ENCODE data around the gene PDE11A.

Gene PDE11A

GRCh38 chr2:177660742-177661141 lies 411.8 kb downstream of the PDE11A start:
- DNase-seq = no peak

DNA sequence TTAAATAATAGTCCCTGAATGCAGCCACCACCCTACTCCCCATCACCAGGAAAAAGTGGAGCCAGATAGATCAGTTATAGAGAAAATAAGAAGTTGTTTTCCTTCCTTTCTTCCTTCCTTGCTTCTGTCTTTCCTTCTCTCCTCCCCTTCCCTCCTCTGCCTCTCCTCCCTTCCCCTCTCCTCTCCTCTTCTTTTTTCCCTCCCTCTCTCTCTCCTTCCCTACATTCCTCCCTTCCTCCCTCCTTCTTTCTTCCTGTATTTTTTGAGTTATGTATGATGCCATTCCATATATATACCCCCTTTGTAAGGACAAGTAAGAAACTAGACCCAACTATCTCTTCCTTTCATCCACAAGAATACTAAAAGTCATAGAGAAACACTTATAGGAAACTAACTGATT lies 414.3 kb downstream of the PDE11A start:
- no peak for DNase-seq

DNA sequence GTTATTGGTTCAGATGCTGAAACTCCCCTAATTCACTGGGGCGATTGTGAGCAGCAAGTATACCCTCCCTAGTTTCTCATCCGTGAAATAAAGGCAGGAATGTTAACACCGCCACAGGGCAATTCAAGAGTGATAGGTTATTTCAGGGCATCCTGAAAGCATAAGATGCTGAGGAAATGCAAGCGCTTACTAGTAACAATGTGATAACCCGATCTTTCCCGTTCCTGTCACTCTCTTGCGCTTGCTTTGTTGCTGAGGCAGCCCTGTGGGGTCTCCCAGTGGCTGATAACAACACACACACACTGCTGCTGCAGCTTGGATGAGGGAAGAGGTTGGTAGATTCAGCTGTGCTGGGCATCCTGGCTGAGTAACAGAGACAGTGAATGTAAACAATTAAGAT lies 420.7 kb downstream of the PDE11A start:
- no peak for DNase-seq

DNA sequence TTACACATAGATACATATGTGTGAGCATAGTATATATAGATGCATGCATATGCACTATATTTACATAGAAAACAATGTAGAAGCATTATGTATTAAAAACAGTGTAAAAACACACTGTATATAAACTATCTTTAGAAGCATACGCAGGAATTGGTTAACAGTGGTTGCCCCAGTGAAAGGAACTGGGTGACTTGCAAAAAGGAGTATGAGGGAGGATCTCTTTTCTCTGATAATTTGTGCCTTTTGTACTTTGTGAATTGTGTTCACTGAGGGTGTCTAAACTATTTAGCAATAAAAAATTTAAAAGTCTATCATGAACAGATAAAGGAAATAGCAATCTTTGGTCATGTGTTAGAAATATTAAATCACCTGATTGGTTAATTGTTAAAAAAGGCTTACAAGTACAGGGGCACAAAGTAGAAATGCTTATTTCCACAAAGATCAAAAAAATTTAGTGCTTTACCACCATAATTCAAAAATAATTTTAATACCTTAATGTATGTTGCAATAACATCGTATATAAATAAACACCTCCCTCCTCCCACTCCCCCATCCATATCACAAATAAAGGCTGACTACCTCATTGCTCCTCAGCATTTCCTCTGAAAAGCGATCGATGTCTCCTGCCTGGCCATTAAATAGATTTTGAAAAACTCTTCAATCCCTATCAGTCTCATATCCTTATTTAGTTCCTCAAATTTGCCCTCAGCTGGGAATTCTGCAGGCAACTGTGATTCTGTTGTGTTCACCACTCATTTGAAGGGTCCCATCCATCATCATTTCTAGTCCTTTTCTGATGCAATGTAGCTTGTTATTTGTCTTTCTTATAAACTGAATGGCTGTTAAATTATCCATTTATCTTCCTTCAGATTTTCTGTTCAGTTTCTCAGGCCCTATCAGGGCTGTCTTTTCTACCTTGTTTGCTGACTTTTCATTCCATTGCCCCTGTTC lies 422.7 kb downstream of the PDE11A start:
- no peak for DNase-seq

GRCh38 chr2:177646791-177647190 lies 425.8 kb downstream of the PDE11A start:
- DNase-seq = no peak

- DNase-seq = no peak
Observed at GRCh38 chr2:177646241-177646640, 426.3 kb downstream of the PDE11A start.

GRCh38 chr2:177641331-177641730 lies 431.2 kb downstream of the PDE11A start:
- no peak for DNase-seq

GRCh38 chr2:177640423-177640822 lies 432.2 kb downstream of the PDE11A start:
- DNase-seq = no peak

GRCh38 chr2:177639262-177639914 lies 433.2 kb downstream of the PDE11A start:
- DNase-seq = no peak

- DNase-seq = no peak
Observed at GRCh38 chr2:177638507-177638906, 434.1 kb downstream of the PDE11A start.

DNA sequence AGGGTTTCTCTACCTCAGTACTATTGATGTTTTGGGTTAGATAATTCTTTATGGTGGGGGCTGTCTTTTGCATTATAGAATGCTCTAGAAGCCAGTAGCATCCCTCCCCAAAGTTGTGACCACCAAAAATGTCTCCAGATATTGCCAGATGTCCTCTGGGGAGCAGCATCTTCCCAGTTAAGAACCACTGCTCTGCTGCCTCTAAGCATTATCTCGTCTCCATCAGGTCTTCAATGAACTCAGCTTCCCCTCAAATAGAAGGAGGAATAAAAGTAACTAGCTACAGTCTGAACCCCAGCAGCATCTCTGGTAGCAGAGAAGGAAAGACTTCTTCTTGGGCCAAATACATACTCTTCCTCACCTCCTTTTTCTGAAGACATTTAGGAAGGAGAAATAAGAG lies 435.9 kb downstream of the PDE11A start:
- DNase-seq = no peak

- DNase-seq = no peak
Observed at GRCh38 chr2:177635696-177636095, 436.9 kb downstream of the PDE11A start.

GRCh38 chr2:177633910-177634294 lies 438.7 kb downstream of the PDE11A start:
- no peak for DNase-seq

- DNase-seq = no peak
Observed at GRCh38 chr2:177633111-177633510, 439.5 kb downstream of the PDE11A start.

DNA sequence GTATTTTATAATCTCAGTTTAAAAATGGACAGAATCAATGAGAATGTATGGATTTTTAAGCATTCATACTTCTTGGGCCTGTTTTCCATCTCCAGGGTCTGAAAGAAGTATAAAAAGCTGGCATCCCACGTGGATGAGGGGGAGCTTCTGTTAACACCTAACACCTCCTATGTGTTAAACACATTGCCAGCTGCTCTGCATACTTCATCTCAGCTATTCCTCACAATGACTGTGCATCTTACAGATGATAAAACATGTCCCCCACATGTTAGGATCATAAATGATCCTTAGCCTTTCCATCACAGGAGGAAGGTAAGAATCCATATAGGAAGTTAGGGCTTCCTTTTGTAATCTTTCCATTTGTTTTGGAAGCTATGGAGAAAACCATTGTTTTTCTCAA lies 440.9 kb downstream of the PDE11A start:
- DNase-seq = no peak

DNA sequence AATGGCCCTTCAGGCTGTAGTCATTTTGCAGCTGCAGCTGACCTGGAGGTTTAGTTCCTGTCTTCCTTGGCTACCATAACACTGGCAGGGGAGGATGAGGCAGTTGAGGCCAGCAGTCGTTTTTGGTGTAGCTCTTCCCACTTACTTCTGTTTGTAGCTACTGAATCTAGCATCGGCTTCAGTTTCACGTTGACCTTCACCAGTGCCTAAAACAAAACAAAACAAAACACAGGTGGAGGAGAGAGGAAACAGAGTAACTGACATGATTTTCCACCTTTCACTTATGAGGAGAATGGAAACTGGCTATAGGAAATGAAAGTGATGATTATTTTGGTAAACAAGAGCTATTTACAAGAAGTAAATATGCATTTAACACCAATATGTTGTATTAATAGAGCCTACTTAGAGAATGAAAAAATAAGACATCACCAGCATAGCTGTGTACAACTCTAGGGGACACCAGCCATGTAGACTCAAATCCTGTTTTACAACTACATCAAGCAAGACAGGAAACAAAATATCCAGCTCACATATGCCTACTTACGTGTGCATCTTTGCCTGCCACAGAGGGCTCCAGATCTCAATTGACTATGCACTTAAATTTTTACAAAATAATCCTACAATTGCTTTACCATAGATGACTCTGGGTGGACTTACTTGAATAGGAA lies 443.1 kb downstream of the PDE11A start:
- DNase-seq = no peak

- DNase-seq = no peak
Observed at GRCh38 chr2:177628831-177629230, 443.7 kb downstream of the PDE11A start.

GRCh38 chr2:177625744-177626650 lies 446.6 kb downstream of the PDE11A start:
- no peak for DNase-seq

DNA sequence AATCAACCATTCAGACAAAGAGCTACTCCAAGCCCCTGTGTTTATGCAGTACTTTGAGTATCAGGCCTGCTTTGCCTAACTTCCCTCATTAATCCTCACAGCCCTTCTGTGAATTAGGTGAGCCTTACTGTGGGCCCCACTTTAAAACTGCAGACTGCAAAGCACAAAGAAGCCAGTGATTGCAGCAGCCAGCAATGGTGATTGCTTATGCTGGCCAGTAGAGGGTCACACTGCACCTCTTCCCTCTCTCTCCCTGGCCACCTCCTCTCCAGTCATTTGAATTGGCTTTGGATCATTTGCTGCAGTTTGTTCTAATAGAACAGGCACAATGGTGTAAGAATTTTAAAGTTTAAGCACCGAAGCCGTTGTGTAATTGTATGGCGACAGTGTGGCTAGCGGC lies 450.1 kb downstream of the PDE11A start:
- no peak for DNase-seq

DNA sequence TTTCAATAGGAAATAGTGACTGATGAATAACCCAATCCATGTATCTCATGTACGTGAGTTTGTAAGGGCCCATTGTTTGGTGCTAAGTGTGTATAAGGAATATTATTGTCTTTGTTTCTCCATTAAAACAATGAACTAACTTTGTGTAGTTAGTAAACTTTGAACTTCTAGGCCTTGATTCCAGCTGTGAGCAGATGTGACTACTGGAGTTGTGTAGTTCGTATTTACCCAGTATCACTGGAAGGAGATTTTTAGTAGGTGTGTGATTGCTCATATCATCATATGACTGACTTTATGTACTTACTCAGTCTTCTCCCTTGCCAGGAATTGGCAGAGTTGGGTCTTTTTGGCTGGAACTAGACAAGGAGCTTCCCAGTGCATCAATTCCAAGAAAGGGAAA lies 452.6 kb downstream of the PDE11A start:
- DNase-seq = no peak

DNA sequence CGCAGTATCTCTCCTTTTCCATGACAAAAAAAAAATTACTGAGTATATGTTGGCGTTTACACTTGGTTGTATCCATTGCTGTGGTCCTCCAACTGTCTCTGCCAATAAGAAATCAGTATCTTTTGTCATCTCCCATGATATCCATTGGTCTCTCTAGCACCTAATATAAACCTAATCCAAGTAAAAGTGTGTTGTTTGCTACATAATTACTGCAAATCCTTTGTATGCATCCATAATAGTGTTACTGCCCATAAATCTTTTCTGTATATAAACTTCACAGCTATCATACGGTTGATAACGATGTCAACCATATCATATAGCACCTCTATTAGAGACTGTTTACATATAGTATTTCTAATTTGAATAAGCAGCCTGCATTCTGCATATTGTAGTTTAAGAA lies 453.1 kb downstream of the PDE11A start:
- no peak for DNase-seq

All from stimulated activated naive CD4-positive, alpha-beta T cell treated with Interleukin-2 at 50 U/mL for 16 hours (primary cell).